Measurements from ENCODE around the gene WAC.

The WAC gene

DNA sequence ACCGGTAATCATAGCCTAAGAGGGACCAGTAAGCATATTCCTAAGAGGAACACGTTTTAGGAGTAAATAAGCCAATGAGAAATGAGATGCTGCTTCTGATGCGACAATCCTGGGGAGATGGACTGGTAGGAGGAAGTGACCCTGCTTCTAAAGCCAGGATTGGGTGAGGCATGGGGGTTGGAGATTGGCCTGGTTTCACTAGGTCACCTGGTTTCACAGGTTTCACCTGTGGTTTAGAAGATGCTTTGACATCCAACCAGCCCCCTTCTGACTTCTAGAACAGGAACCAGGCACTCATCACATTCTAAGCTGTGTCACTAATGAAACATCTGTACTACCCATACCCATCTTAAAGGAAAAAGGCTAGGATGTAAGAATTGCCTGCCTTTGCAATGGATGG, 91.4 kb downstream of the WAC start:
- no peaks in the 10 kb centered on the region for H3K27me3 ChIP-seq (ENCODE audit: control insufficient read depth, insufficient read depth, low read length)

DNA sequence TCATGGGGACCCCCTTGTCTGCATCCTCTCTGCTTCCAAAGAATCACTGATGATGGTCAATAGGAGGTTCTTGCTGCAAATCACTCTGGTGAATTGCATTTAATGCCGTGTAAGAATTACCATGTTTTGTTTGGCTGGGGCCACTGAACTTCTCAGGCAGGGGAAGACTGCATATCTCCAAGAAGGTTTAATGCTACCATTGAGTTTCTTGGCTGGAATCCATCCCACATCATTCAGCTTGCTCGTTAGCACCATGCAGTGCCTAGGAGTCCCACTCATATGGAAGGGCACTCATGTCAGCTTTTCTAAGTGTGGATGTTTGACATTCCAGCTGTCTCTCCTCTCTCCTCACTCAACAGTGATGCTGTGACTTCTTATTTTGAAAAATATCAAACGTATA, 94.2 kb downstream of the WAC start:
- TF ChIP-seq, protein P1, sequence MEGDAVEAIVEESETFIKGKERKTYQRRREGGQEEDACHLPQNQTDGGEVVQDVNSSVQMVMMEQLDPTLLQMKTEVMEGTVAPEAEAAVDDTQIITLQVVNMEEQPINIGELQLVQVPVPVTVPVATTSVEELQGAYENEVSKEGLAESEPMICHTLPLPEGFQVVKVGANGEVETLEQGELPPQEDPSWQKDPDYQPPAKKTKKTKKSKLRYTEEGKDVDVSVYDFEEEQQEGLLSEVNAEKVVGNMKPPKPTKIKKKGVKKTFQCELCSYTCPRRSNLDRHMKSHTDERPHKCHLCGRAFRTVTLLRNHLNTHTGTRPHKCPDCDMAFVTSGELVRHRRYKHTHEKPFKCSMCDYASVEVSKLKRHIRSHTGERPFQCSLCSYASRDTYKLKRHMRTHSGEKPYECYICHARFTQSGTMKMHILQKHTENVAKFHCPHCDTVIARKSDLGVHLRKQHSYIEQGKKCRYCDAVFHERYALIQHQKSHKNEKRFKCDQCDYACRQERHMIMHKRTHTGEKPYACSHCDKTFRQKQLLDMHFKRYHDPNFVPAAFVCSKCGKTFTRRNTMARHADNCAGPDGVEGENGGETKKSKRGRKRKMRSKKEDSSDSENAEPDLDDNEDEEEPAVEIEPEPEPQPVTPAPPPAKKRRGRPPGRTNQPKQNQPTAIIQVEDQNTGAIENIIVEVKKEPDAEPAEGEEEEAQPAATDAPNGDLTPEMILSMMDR (IDR thresholded peaks at IDR 0.05), result no peak
- no peak overlapping the region for H3K9ac ChIP-seq
- no peaks in the 10 kb centered on the region for H3K79me2 ChIP-seq
- no peaks in the 10 kb centered on the region for H3K27me3 ChIP-seq (ENCODE audit: control insufficient read depth, insufficient read depth, low read length)
- no peaks in the 10 kb centered on the region for H3K9me3 ChIP-seq (ENCODE audit: control insufficient read depth, low read length)
- H3K4me2 ChIP-seq (ENCODE audit: low read length), result no peak overlapping the region
- peaks cover 8% of the 10 kb centered on the region for H3K4me1 ChIP-seq
- H3K4me3 ChIP-seq (ENCODE audit: low read depth, low read length), result no peak overlapping the region
- no peak overlapping the region for H2AFZ ChIP-seq
- no peak overlapping the region for H3K27ac ChIP-seq
- no peaks in the 10 kb centered on the region for H3K36me3 ChIP-seq (ENCODE audit: control insufficient read depth, insufficient read depth, low read length)

More for the DNA sequence above, 91.4 kb downstream of the WAC start:
- Histone ChIP-seq H3K4me1 (peaks cover 16% of the 10 kb centered on the region), H3K9me3 (ENCODE audit: control insufficient read depth, low read length) (no peaks in the 10 kb centered on the region), H3K36me3 (ENCODE audit: control insufficient read depth, insufficient read depth, low read length) (no peaks in the 10 kb centered on the region), H3K79me2 (no peaks in the 10 kb centered on the region), H3K9ac (no peak overlapping the region), H3K27ac (no peak overlapping the region), H3K4me2 (ENCODE audit: low read length) (no peak overlapping the region), H2AFZ (no peak overlapping the region), H3K4me3 (ENCODE audit: low read depth, low read length) (no peak overlapping the region)
- TF ChIP-seq, protein P1 (IDR thresholded peaks at IDR 0.05), result no peak

GRCh38 chr10:28628184-28628893, 95.4 kb downstream of the WAC start:
- H3K36me3 ChIP-seq (ENCODE audit: control insufficient read depth, insufficient read depth, low read length), result no peaks in the 10 kb centered on the region
- no peaks in the 10 kb centered on the region for H3K9me3 ChIP-seq (ENCODE audit: control insufficient read depth, low read length)
- no peak overlapping the region for H3K4me3 ChIP-seq (ENCODE audit: low read depth, low read length)
- H3K4me1 ChIP-seq, result peaks cover 6% of the 10 kb centered on the region
- TF ChIP-seq, protein P1 (IDR thresholded peaks at IDR 0.05), result peak; percentile 92
- no peaks in the 10 kb centered on the region for H3K79me2 ChIP-seq
- no peak overlapping the region for H3K4me2 ChIP-seq (ENCODE audit: low read length)
- no peaks in the 10 kb centered on the region for H3K27me3 ChIP-seq (ENCODE audit: control insufficient read depth, insufficient read depth, low read length)
- H3K9ac ChIP-seq, result no peak overlapping the region
- H2AFZ ChIP-seq, result no peak overlapping the region
- H3K27ac ChIP-seq, result no peak overlapping the region

- Histone ChIP-seq H3K4me1 (peaks cover 14% of the 10 kb centered on the region), H3K9ac (no peak overlapping the region), H3K79me2 (no peaks in the 10 kb centered on the region), H3K4me3 (ENCODE audit: low read depth, low read length) (no peak overlapping the region), H3K27me3 (ENCODE audit: control insufficient read depth, insufficient read depth, low read length) (no peaks in the 10 kb centered on the region), H3K36me3 (ENCODE audit: control insufficient read depth, insufficient read depth, low read length) (no peaks in the 10 kb centered on the region), H2AFZ (no peak overlapping the region), H3K9me3 (ENCODE audit: control insufficient read depth, low read length) (no peaks in the 10 kb centered on the region), H3K27ac (no peak overlapping the region), H3K4me2 (ENCODE audit: low read length) (no peak overlapping the region)
- TF ChIP-seq, protein P1 (IDR thresholded peaks at IDR 0.05), result no peak
Measured at GRCh38 chr10:28631896-28632583, 99.1 kb downstream of the WAC start.

All from parathyroid adenoma (tissue), 2 donors.